A673 (cell line): Measurements from ENCODE around the gene ZNF33B. TPM values are rescaled to one million over a fixed set of nuclear protein-coding genes. Genes with fewer than 3 reads are reported as not detected.

Source experiments
- BruUV-seq: library from RNA; stranded (reverse); fragments of 400-500 nt; replicated peaks from 2 replicates; lab custom pipeline; 2021; lab: Mats Ljungman, UMichigan
- CTCF ChIA-PET: fragments of 300-600 bp; sonication (Branson Sonifier 250); formaldehyde crosslinking; loops from one replicate; lab custom pipeline; 2022; ENCODE audit warnings: antibody characterized with exemption; lab: Charles Lee
- POLR2A ChIA-PET: fragments of 300-600 bp; sonication (Branson Sonifier 250); formaldehyde crosslinking; loops from one replicate; lab custom pipeline; 2022; ENCODE audit warnings: antibody characterized with exemption; ENCODE audit not compliant: low non-redundant PET; lab: Charles Lee
- DNase-seq: peaks from one replicate; pipeline ENCODE4 v3.0.0-alpha.2; 2015; ENCODE audit warnings: low spot score
- H3K27ac ChIP-seq: fragments of 200-600 bp; sonication (generic); 2 replicates; pipeline ENCODE4 v1.5.1; 2016; ENCODE audit warnings: mixed run types, low read depth, mild to moderate bottlenecking, mixed read lengths, antibody characterized with exemption, low read length; ENCODE audit not compliant: poor library complexity, severe bottlenecking
- H3K27me3 ChIP-seq: fragments of 200-600 bp; sonication (generic); replicated peaks from 2 replicates; pipeline ENCODE4 v1.6.1; 2017; ENCODE audit warnings: mixed run types, low read depth, mild to moderate bottlenecking, mixed read lengths, antibody characterized with exemption, low read length; ENCODE audit not compliant: insufficient read depth, poor library complexity
- H3K36me3 ChIP-seq: fragments of 200-600 bp; sonication (generic); 2 replicates; pipeline ENCODE4 v1.6.1; 2016; ENCODE audit warnings: mixed run types, mild to moderate bottlenecking, mixed read lengths, antibody characterized with exemption, low read length; ENCODE audit not compliant: insufficient read depth, poor library complexity, severe bottlenecking
- H3K4me1 ChIP-seq: fragments of 200-600 bp; sonication (generic); 2 replicates; pipeline ENCODE4 v1.6.1; 2017; ENCODE audit warnings: mixed run types, mild to moderate bottlenecking, mixed read lengths, antibody characterized with exemption, low read length; ENCODE audit not compliant: insufficient read depth, poor library complexity, severe bottlenecking
- H3K4me3 ChIP-seq: fragments of 200-600 bp; sonication (generic); 2 replicates; pipeline ENCODE4 v1.5.1; 2016; ENCODE audit warnings: low read depth, mixed run types, mild to moderate bottlenecking, mixed read lengths, low read length; ENCODE audit not compliant: poor library complexity, severe bottlenecking
- H3K9me3 ChIP-seq: fragments of 200-600 bp; sonication (generic); 2 replicates; pipeline ENCODE4 v1.6.1; 2016; ENCODE audit warnings: mixed run types, low read depth, mild to moderate bottlenecking, mixed read lengths, antibody characterized with exemption, low read length; ENCODE audit not compliant: poor library complexity, severe bottlenecking
- CTCF ChIP-seq: fragments of 300-800, 200-600 bp; sonication (generic); conservative IDR thresholded peaks from 2 replicates; pipeline ENCODE4 v1.5.1; 2017; ENCODE audit warnings: low read depth, mild to moderate bottlenecking, antibody characterized with exemption, low read length, moderate library complexity, mixed read lengths
- EZH2 ChIP-seq: fragments of 200-600 bp; sonication (generic); IDR thresholded peaks from 2 replicates; pipeline ENCODE4 v1.6.1; 2017; ENCODE audit warnings: borderline replicate concordance, low read depth, mild to moderate bottlenecking, mixed read lengths, antibody characterized with exemption, low read length; ENCODE audit not compliant: poor library complexity, severe bottlenecking
- intact Hi-C: fragments of 100-400 bp; cut with micrococcal nuclease; formaldehyde crosslinking; loops from one replicate; pipeline ENCODE4 v1.10.0; 2022; ENCODE audit not compliant: unreplicated experiment
- total RNA-seq: library from RNA; stranded (reverse); gene quantifications from 2 replicates; pipeline ENCODE4 v1.2.3, GENCODE V29; 2021

ZNF33B gene
- total RNA-seq, 1 experiment from 2014 or later, result 18.3 TPM

GRCh38 chr10:42552188-42553063, 85.9 kb downstream of the ZNF33B start:
- Histone ChIP-seq H3K27ac (peak overlapping the region; percentile 51), H3K4me1 (peaks cover 6% of the 10 kb centered on the region), H3K4me3 (peak overlapping the region; percentile 68), H3K9me3 (no peaks in the 10 kb centered on the region), H3K27me3 (no peaks in the 10 kb centered on the region), H3K36me3 (no peaks in the 10 kb centered on the region)
- no peak for TF ChIP-seq EZH2
- no peak for TF ChIP-seq CTCF
- intact Hi-C loops, result no loop called here
- DNase-seq, result peak; percentile 98
- CTCF ChIA-PET, result no interaction called here
- POLR2A ChIA-PET, result no interaction called here
- BruUV-seq, result no TSS peak

GRCh38 chr10:42551582-42552187, 86.7 kb downstream of the ZNF33B start:
- intact Hi-C loops, result no loop called here
- Histone ChIP-seq H3K27ac (peak overlapping the region; percentile 43), H3K27me3 (no peaks in the 10 kb centered on the region), H3K36me3 (no peaks in the 10 kb centered on the region), H3K4me3 (peak overlapping the region; percentile 68), H3K4me1 (peaks cover 6% of the 10 kb centered on the region), H3K9me3 (no peaks in the 10 kb centered on the region)
- POLR2A ChIA-PET, result no interaction called here
- no peak for DNase-seq
- no TSS peak for BruUV-seq
- TF ChIP-seq EZH2 (no peak), CTCF (no peak)
- CTCF ChIA-PET, result no interaction called here

GRCh38 chr10:42549851-42550250, 88.5 kb downstream of the ZNF33B start:
- POLR2A ChIA-PET, result no interaction called here
- no TSS peak for BruUV-seq
- Histone ChIP-seq H3K27ac (no peak overlapping the region), H3K4me3 (no peak overlapping the region), H3K9me3 (peaks cover 10% of the 10 kb centered on the region), H3K4me1 (peaks cover 6% of the 10 kb centered on the region), H3K36me3 (no peaks in the 10 kb centered on the region), H3K27me3 (no peaks in the 10 kb centered on the region)
- TF ChIP-seq CTCF (no peak), EZH2 (no peak)
- intact Hi-C loops, result no loop called here
- DNase-seq, result no peak
- CTCF ChIA-PET, result no interaction called here
